Myocyte (in vitro differentiated cells): ENCODE measurements around the gene NR2E3. TPM values are rescaled to one million over a fixed set of nuclear protein-coding genes. Genes with fewer than 3 reads are reported as not detected.

Source experiments
- DNase-seq: peaks from one replicate; pipeline ENCODE4 v3.0.0-alpha.2; 2012; ENCODE audit warnings: low read depth
- polyA plus RNA-seq: library from polyadenylated mRNA; unstranded; fragments of >200 nt; gene quantifications from one replicate; pipeline ENCODE4 v1.2.1, GENCODE V29; 2012; ENCODE audit warnings: missing spikeins
- total RNA-seq: library from RNA; depleted of rRNA; stranded (reverse); fragments of >200 nt; gene quantifications from 2 replicates; pipeline ENCODE4 v1.2.3, GENCODE V29; 2014

The NR2E3 gene
- total RNA-seq, result not detected in 2 replicates
- 0.16 TPM for polyA plus RNA-seq

DNA sequence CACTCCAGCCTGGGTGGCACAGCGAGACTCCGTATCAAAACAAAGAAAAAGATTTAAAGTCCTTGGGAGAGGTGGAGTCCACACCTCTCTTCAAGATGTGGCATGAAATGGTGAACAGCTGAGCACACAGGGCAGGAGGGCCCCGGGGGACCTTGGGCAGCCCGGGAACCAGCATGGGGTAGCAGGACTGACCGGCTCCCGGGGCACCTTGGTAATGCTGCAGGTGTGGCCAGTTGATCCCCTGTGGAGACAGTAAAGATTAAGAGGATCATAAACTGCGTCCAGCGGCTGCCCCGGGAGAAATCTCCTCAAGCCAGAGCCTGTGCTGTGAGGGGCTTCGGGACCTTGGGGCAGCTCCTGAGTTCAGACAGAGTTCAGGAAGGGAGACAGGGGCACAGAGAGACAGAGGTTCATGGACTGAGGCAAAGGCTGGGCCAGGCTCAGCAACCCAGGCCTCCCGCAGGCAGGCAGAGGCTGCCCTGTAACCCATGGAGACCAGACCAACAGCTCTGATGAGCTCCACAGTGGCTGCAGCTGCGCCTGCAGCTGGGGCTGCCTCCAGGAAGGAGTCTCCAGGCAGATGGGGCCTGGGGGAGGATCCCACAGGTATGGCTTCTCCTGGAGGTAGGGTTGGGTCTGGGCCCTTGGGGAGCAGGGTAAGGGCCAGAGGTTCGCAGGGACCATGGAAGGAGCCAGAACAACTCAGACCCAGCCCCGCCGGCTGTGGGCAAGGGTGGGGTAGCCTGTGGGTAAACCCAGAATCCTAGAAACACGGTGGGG lies at the start of gene NR2E3:
NR2E3 (plus strand) TSS at position 299 of the 780 bp plus-strand sequence; CDS start at position 489, 190 bp downstream.
- DNase-seq, result no peak

DNA sequence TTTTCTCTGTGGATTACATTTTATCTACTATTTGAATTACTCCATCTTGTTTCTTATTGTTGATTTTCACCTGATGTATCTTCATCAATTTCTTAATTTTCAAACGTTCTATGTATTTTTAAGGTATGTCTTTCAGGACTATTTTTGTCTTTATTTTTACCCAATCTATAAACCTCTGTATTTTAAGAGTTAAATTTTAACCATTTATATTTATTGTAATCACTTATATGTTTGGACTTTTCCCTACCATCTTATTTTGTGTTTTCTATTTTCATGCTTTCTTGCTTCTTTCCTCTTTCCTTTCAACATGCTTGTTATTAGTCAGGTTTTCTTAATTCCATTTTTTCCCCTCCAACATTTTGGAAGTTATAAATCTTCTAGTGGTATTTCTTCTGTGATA lies 49.5 kb upstream of the NR2E3 start:
- DNase-seq, result no peak

DNA sequence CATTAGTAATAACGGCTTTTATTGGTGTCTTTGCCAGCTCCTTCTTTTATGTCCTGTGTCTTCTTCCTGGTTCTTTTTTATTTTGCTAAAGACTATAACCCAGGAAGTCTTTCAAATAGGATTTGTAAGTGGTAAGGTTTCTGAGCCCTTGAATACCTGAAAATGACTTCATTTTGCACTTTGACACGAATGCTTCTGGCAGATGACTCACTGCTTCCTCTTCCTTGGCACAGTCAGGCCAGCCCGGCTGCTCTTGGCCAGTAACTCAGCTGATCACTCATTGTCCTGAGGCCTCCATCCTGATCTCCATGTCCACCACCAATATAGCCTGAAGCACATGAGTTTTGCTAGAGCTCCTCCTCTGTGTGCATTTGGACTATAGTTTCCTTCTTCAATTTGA lies 48.7 kb upstream of the NR2E3 start:
- DNase-seq, result no peak

DNA sequence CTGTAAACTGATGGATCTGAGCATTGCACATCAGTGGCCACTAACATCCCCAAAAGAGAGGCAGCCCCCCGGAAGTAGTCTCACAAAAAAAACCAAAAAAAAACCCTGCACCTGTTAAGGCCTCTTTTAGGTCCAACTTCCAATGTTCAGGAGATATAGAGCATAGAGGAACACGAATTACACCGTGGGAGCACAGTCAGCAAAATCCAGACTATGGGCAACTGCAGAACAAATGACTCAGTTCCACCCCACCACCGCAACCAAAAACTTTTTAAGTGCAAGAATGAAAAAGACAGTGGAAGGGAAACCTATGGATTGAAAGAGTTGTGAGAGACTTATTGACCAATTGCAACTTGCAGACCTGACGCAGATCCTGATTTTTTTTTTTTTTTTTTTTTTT lies 42.2 kb upstream of the NR2E3 start:
- no peak for DNase-seq

DNA sequence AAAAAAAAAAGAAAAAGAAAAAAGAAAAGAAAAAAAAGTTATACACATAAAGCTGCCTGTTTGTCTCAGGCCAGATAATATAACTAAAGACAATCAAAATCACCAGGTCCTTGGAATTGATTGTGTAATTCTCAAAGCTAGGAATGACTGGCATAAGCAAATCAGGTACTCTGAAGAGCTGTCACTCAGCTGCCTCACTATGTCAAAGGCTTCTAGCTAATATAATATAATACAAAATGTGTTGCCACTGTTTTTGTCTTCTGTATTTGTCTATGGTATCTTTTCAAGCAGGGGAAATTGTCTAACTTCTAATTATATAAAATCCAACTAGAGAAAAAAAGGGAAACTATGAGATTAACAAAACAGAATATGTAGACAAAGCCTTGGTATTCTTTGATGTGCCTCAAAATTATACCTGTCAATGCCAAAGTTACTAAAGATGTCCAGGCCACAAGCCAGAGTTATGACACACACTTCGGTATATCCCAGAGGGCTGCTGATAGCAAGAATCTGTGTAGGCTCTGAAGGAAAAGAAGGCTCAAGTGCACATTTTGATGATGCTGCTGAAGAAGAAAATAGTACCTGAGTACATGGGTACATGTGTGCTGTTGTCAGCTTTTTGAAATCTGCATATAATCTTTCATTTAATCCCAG lies 37.0 kb upstream of the NR2E3 start:
- DNase-seq, result no peak

DNA sequence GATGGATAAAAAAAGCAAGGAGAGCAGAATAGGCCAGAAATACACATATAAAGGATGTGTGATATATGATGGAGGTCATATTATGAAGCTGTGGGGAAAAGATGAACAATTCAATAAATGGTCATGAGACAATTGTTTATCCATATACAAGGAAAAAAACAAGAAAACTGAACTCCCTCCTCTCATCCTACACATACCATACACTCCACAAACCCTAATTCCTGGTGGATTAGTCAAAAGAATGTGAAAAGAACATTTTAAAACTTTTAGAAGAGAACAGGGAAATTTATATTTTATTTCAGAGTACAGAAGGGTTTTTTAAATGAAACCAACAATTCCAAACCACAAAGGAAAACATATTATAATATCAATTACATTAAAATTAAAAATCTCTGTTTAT lies 34.5 kb upstream of the NR2E3 start:
- DNase-seq, result no peak

DNA sequence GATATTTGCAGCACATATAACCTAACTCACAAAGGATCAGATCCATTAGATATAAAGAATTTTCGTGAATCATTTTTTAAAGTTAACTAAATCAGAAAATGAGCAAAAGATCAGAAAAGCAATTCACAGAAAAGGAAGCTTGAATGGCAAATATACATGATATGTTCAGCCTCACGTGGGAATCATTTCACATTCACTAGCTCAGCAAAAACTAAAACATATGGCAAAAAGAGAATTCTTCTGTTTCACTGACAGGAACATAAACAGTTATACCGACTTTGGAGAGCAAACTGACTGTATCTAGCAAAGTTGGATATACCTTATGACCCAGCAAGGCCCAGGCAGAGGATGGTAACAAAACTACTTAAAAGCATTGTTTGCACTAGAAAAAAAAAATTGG lies 34.0 kb upstream of the NR2E3 start:
- DNase-seq, result no peak

DNA sequence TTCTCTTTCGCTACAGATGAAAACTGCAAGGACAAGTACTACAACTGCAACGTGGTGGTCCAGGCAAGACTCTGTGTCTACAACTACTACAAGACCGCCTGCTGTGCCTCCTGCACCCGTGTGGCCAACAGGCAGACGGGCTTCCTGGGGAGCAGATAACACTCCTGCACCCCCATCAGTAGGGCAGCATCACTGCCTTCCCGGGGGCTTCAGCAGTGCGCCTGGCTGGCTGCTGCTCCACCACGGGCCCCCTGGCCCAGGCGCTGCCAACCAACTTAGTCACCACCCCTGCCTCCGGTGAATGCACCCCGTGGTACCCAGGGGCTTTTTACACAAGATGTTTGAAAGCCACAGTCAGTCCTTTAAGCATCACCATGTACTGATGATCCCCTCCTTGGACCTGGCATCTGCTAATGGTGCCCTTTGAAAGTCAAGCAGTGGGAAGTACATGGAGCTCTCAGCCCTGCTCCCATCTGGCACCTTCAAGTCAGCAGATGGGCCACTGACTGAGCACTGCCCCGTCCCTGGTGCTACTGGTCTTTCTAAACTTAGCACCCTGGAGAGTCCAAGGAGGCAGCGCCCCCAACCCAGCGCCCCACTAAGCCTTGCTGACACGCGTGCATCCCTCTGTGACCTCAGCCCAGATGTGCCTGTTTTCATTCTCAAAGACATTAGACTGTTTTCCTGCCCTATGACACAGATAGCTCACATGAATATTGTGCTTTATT lies 33.0 kb upstream of the NR2E3 start:
- no peak for DNase-seq

DNA sequence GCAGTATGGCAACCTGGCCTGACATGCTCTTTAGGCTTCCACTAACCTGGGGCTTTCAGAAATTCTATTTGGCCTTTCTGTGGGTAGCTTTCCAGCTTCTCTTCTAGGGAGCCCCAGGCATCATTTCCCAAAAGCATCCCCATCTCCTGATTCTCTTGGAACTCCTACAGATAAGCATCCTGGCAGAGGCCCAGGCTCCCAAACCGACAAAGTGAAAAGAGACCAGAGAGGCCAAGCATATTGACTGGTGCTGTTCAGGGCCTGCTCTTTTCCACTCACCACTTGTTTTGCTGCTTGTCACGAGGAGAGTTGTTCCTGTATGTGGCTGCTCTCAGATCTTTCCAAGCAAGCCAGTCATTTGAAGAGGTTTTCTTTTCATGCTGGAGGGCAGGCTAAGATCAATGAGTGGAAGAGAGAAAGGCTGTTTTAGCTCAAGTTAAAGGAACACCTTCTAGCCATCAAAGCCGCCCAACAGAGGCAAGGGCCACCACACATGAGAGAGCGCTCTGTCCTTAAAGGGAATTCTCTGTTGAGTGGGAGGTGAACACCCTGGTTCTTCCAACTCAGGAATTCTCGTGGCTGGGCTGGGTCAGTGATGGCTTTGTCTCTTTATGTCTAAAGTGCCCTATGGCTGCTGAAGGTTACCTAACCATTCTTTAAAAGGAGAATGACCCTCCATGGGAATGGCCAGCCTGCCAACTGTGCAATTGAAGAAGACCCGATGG lies 31.1 kb upstream of the NR2E3 start:
- DNase-seq, result no peak

DNA sequence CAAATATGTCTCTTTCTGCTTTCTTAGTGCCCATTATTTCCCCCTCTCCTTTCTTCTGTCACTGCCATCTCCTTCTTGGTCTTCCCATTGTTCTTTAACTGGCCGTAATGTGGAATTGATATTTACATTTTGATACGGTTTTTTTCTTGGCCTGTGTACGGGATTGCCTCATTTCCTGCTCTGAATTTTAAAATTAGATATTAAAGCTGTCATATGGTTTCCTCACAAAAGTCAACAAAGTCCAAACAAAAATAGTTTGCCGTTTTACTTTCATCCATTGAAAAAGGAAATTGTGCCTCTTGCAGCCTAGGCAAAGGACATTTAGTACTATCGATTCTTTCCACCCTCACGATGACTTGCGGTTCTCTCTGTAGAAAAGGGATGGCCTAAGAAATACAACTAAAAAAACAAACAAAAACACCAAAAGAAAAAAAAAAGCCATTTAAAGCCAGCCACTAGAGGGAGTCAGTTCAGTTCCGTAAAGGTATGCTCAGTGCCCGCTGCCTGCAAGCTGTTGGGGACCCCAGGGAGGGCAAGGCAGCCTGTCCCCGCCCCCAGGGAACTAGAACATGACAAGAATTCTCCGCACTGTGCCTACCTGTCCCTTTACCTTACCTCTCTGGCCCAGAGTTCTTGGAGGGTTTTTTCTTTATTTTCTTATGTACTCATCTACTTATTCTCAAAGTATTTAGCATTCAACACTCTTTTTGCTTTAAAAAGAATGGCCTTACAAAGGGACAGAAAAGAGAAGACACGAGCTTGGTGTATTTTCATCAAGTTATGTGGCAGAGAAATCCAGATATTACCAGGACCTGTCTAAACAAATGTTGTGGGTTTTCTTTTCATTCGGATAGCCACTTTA lies 30.0 kb upstream of the NR2E3 start:
- DNase-seq, result peak; percentile 67

DNA sequence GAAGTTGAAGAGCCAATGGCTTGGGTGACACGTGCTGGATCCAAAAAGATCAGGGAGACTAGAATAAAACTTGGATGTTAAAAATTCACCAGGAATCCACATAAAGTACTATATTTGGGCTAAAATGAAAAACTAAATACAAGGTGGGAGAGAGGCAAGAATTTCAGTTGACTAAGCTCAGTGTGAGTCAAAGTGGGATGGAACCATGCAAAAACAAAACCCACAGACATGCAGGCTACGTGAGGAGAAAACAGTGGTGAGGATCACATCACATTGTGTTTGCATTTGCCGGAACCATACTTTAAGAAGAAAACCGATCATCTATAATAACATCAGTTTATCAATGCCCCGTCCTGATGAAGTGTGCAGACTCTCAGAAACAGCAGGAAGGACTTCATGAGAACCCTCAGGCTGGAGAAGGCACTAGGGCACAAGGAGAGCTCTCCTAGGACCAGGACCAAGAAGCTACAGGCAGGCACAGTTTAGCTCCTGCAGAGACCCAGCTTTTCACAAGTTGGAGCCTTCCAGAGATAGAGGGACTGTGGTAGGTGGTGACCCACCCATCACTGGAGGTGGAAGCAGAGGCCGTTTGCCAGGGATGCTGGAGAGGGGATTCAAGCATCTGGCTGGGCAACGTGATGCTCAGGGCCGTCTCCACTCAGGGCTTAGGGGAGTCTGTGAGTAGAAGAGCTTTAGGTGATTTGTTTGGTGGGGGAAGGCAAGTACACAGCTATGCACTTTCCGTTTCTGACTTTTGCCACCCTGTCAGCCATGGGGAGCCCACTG lies 29.0 kb upstream of the NR2E3 start:
- no peak for DNase-seq

DNA sequence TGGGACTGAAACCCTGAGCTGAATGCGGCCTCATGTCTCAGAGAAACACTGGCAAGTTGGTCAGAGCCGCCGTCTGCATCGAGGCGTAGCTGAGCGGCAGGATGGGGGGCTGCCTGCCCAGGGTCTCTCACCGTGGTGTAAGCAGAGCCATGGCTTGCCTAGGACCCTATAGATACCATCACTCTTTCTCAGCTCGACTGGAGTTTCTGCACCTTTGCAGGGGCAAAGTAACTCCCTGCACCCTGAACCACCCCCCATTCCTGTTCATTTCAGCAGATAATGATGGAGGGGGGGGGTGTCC lies 28.4 kb upstream of the NR2E3 start:
- no peak for DNase-seq

DNA sequence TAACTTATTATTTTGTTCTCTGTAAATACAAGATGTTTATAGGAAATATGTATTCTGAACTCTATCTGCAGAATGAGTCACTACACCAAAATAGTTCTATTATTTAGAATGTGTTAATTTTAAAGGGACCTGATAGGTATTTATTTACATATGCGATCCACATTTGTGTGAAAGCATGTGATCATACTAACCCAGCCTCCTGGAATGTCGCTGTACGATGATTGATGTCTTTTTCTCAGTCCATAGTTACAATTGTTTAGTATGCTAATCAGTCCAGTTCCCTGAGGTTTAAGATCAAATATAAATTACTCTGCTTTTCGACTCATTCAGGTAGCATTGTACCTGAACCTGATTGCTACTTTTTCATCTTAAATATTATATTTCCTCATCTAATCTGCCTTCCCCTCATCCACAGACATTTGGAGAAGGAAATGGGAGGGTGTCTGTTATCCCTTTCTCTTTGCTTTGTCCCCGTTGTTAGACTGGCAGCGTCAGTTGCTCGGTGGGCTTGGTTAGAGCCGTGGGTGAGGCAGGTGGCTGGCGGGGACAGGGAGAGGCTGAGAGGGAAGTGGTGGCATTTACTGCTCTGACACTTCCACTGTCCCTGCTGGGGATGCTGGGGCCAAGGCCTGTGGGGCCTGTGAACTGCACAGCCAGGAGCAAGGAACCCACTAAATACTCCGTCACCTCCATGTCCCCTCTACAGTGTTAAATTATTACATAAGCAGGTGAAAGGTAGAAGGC lies 27.8 kb upstream of the NR2E3 start:
- peak; percentile 37 for DNase-seq

DNA sequence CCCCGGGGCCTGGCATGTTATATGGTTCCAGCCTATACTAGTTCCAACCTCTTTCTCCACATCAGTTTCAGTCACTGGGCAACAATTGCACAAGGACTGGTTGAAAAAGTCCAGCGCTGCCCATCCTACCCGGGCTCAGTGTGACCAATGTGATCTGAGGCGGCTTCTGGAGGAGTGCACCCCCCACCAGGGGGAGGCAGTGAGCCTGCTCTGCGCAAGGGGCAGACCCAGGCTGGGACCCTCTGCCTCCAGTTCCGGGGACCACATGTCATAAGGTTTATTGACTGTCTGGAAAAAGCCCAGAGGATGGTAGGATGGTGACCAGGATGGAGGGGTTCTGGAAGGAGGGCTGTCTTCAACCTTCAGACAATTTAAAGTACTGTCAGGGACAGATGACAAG lies 25.6 kb upstream of the NR2E3 start:
- no peak for DNase-seq

DNA sequence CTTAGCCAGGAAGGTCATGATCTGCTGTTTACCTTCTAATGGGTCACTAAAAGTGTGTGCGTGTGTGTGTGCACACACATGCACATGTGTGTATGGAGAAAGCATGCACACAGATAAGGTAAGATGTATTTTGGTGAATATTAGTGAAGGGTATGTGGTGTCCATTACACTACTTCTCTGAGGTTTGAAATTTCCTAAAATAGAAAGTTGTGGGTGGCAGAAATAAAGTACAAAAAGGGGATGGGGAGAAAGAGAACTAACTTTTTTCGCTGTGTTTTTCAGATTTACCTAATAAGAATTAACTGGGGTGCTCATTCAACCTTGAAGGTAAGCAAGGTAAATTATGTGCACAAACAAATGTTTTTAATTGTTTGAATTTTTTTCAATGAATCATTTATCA lies 24.4 kb upstream of the NR2E3 start:
- no peak for DNase-seq

DNA sequence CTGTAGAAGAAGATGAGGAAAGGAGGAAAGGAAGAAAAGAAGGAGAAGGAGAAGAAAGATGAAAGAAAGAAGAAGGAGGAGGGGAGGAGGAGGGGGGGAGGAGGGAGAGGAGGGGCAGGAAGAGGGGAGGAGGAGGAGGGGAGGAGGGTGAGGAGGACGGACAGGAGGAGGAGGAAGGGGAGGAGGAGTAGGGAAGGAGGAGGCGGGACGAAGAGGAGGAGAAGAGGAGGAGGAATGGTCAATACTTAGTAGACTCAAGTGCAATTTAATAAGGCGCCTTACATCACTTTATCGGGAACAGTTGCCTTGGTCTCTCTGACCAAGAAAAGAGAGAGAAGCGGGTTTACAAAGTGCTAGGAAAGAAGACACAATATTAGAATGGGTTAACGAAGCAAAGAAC lies 23.7 kb upstream of the NR2E3 start:
- DNase-seq, result no peak

DNA sequence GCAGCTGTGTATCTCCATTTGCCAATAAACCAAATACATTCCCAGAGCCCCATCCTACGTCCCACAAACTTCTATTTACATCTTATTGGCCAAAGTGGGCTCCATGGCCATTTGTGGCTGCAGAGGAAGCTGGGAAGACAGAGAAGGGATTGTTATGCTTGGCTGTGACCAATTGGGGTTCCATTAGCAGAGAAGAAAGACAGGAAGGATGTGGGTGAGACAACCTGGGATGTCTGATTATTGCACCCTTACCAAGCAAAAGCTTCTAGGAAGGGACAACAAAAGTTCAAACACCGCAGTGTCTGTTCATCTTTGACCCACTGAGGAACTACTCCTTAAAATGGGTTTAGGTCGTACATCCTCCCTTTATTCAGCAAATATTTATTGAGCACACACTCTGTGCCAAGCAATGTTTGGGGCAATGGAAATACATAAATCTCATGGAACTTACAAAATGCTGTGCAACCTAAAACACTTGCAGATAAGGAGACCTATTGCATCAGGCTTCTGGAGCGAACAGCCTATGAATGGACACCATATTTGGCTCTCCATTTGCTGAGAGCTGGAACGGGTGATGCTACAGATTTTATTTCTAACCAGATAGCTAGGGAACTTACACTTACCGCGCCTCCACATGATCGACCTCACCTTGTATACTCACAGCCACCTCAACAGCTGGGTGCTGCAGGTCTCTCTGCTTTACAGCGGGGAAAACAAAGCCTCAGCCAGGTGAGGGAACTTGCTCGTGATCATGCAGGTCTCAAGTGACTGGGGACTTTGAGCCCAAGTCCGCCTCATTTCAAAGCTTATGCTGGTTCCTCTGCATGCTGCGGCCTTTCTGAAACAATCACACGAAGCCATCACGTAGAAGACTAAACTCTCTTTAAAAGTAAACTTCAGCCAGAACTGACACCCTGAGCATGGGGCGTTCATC lies 21.4 kb upstream of the NR2E3 start:
- DNase-seq, result no peak

DNA sequence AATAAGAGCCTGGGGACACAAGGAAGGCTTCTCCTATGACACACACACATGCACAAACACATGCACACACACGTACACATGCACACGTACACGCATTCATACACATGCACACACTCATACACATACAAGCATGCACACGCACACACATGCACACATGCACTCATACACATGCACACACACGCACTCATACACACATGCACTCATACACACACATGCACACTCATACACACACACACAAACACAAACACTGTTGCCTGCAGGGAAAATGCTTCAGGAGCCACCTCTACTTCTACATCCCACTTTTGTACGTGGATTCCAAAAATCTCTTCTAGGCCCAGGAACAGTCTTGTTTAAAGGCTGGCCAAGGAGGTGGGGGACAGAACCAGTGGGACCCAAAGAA lies 20.7 kb upstream of the NR2E3 start:
- no peak for DNase-seq
